Choroid plexus epithelial cell (primary cell): Measurements from ENCODE around the gene TRIM38.
"Not testable (repeated sequence)": the region's sequence is repeated elsewhere in the genome, so short reads cannot be mapped to it uniquely, and the experiment has no call there.

ENCODE experiments used
- DNase-seq: peaks from one replicate; pipeline ENCODE4 v3.0.0-alpha.2; 2010; ENCODE audit warnings: low read depth
- H3K4me3 ChIP-seq: 2 replicates; pipeline ENCODE4 v1.5.1; 2011; ENCODE audit warnings: low read depth, mild to moderate bottlenecking, control low read depth, low read length, moderate library complexity
- CTCF ChIP-seq: conservative IDR thresholded peaks from 2 replicates; pipeline ENCODE4 v1.5.1; 2011; ENCODE audit warnings: low read depth, mild to moderate bottlenecking, control low read depth, inconsistent platforms, low read length, moderate library complexity

Gene TRIM38

GRCh38 chr6:26008470-26008869 lies 45.9 kb downstream of the TRIM38 start:
- no peak overlapping the region for H3K4me3 ChIP-seq
- TF ChIP-seq CTCF: no peak
- DNase-seq: no peak

- no peak overlapping the region for H3K4me3 ChIP-seq
- TF ChIP-seq CTCF: no peak
- no peak for DNase-seq
Observed at GRCh38 chr6:26009817-26010216, 47.2 kb downstream of the TRIM38 start.

GRCh38 chr6:26012061-26012460 lies 49.5 kb downstream of the TRIM38 start:
- DNase-seq: no peak
- TF ChIP-seq CTCF: no peak
- no peak overlapping the region for H3K4me3 ChIP-seq

GRCh38 chr6:26014386-26014785 lies 51.8 kb downstream of the TRIM38 start:
- not testable (repeated sequence) for DNase-seq

GRCh38 chr6:26016245-26016962 lies 53.8 kb downstream of the TRIM38 start:
- DNase-seq: peak; percentile 36
- H3K4me3 ChIP-seq: peak overlapping the region; percentile 63
- TF ChIP-seq CTCF: no peak

More at GRCh38 chr6:26014386-26014785, 51.8 kb downstream of the TRIM38 start:
- H3K4me3 ChIP-seq: not testable (repeated sequence)

GRCh38 chr6:26016963-26017631 lies 54.5 kb downstream of the TRIM38 start:
- TF ChIP-seq CTCF: no peak
- peak overlapping the region; percentile 63 for H3K4me3 ChIP-seq
- peak; percentile 40 for DNase-seq

GRCh38 chr6:26017632-26017966 lies 55.0 kb downstream of the TRIM38 start:
- DNase-seq: peak; percentile 95
- peak overlapping the region; percentile 63 for H3K4me3 ChIP-seq
- TF ChIP-seq CTCF: peak; percentile 73
